Kidney (tissue), 14 donors: ENCODE measurements around the gene B3GNT7. TPM values are rescaled to one million over a fixed set of nuclear protein-coding genes. Genes with fewer than 3 reads are reported as not detected.

ENCODE experiments used
- DNase-seq, 5 donors: peaks; one replicate each; pipeline ENCODE4 v3.0.0-alpha.2; 2013 to 2020
- FAIRE-seq: peaks from 2 replicates; lab custom pipeline; 2012; peaks lifted over from hg19 to GRCh38; lab: Jason Lieb, UNC
- H3K27ac ChIP-seq, 2 donors: one replicate each; pipeline ENCODE4 v1.7.0; 2013; ENCODE audit warnings: low read depth in 2 of 2, low read length in 2 of 2, inconsistent platforms in 1 of 2
- H3K27me3 ChIP-seq: one replicate; pipeline ENCODE4 v1.7.1; 2013; ENCODE audit warnings: low read length, inconsistent platforms; ENCODE audit not compliant: control insufficient read depth, insufficient read depth
- H3K36me3 ChIP-seq, 3 donors: one replicate each; pipeline versions ENCODE4 v1.7.0 to v1.7.1; 2013; ENCODE audit warnings: low read length in 3 of 3, control low read depth in 1 of 3, inconsistent platforms in 1 of 3; ENCODE audit not compliant: insufficient read depth in 3 of 3, control insufficient read depth in 2 of 3
- H3K4me1 ChIP-seq, 3 donors: one replicate each; pipeline versions ENCODE4 v1.7.0 to v1.7.1; 2013; ENCODE audit warnings: low read length in 3 of 3, inconsistent platforms in 1 of 3, low read depth in 1 of 3; ENCODE audit not compliant: control insufficient read depth in 2 of 3, insufficient read depth in 2 of 3
- H3K4me3 ChIP-seq, 3 donors: one replicate each; pipeline versions ENCODE4 v1.7.0 to v1.8.1; 2013; ENCODE audit warnings: low read length in 3 of 3, control low read depth in 1 of 3, inconsistent platforms in 1 of 3
- H3K9ac ChIP-seq, 3 donors: one replicate each; pipeline versions ENCODE4 v1.7.0 to v1.7.1; 2013; ENCODE audit warnings: low read length in 3 of 3, control low read depth in 1 of 3, inconsistent platforms in 1 of 3
- H3K9me3 ChIP-seq, 3 donors: one replicate each; pipeline versions ENCODE4 v1.7.0 to v1.7.1; 2013; ENCODE audit warnings: low read length in 3 of 3, control low read depth in 1 of 3, inconsistent platforms in 1 of 3; ENCODE audit not compliant: control insufficient read depth in 2 of 3, insufficient read depth in 1 of 3
- CTCF ChIP-seq: IDR thresholded peaks from 3 replicates; pipeline ENCODE4 v1.5.1; 2012; ENCODE audit warnings: mild to moderate bottlenecking, moderate library complexity, borderline replicate concordance; ENCODE audit not compliant: insufficient read depth; ENCODE audit errors: extremely low read depth
- intact Hi-C: fragments of 100-400 bp; cut with DNase I; formaldehyde crosslinking; loops from one replicate; pipeline ENCODE4 v1.11.1; 2022
- polyA plus RNA-seq: library from polyadenylated mRNA; stranded (reverse); fragments of 350-450 nt; fragmentation: Illumina TruSeq; extraction: RNeasy Lipid Tissue Mini Kit (QIAGEN cat#74804); gene quantifications from one replicate; pipeline ENCODE4 v1.2.3, GENCODE V29; 2014; ENCODE audit warnings: low read depth, low replicate concordance; ENCODE audit not compliant: insufficient read depth
- total RNA-seq: library from RNA; stranded (reverse); fragmentation: NEBNext Ultra II Directional; extraction: Animal tissue kit (Norgen Biotek cat#: 25700); gene quantifications from one replicate; pipeline ENCODE4 v1.2.1, GENCODE V29; 2021
- donor health status: control.
- donor health status: control.
- donor health status: control.
- donor health status: control.
- donor health status: control.
- donor health status: DM: yes; HTN: yes; CAD: no.
- donor health status: Normal renal cell carcinoma (clear cell type).

Gene B3GNT7
- total and polyA plus RNA-seq, 2 donors from 2014 or later = 2.4 to 9.3 TPM

DNA sequence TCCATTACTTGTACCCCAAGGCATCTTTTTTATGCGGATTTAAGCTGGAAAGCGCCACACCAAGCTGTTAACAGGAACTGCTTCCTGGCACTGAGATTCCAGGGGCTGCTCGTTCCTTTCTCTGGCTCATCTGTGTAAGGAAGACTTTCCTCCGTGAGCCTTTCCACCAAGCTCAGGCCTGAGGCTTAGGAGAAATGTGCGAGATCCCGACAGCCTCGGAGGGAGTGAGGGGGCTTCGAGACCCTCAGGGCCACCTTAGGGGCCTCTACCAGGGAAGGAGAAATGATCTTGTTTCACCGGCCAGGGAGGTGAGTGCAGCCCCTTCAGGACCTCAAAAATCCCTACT lies 17.1 kb downstream of the B3GNT7 start:
- no peak for DNase-seq
- Histone ChIP-seq H3K4me3 (peak overlapping the region; percentile 12 to 61 (median 36)), H3K9me3 (no peaks in the 10 kb centered on the region), H3K9ac (peak overlapping the region in 1 of 3 donors; percentile 61), H3K4me1 (peaks cover 0 to 11% (median 0%) of the 10 kb centered on the region in 3 donors), H3K27me3 (no peaks in the 10 kb centered on the region), H3K27ac (peak overlapping the region in 1 of 2 donors; percentile 85), H3K36me3 (no peaks in the 10 kb centered on the region)
- no peak for TF ChIP-seq CTCF
- FAIRE-seq = no peak
- intact Hi-C loops = no loop called here

GRCh38 chr2:231413456-231413855 lies 17.9 kb downstream of the B3GNT7 start:
- H3K9ac ChIP-seq = no peak overlapping the region
- H3K4me3 ChIP-seq = no peak overlapping the region

GRCh38 chr2:231413921-231414476 lies 18.5 kb downstream of the B3GNT7 start:
- H3K36me3 ChIP-seq = no peaks in the 10 kb centered on the region
- H3K4me1 ChIP-seq = peaks cover 0 to 11% (median 0%) of the 10 kb centered on the region in 3 donors
- H3K27me3 ChIP-seq = no peaks in the 10 kb centered on the region
- no peak overlapping the region for H3K4me3 ChIP-seq
- DNase-seq (peak in 1 of 5 donors; percentile 1), FAIRE-seq (no peak)
- TF ChIP-seq CTCF = no peak
- intact Hi-C loops = no loop called here
- no peaks in the 10 kb centered on the region for H3K9me3 ChIP-seq
- H3K27ac ChIP-seq = no peak overlapping the region
- no peak overlapping the region for H3K9ac ChIP-seq

More at GRCh38 chr2:231413456-231413855, 17.9 kb downstream of the B3GNT7 start:
- H3K36me3 ChIP-seq = no peaks in the 10 kb centered on the region
- no peaks in the 10 kb centered on the region for H3K27me3 ChIP-seq
- intact Hi-C loops = no loop called here
- TF ChIP-seq CTCF = no peak
- DNase-seq (peak in 1 of 5 donors; percentile 45), FAIRE-seq (no peak)
- H3K4me1 ChIP-seq = peaks cover 0 to 11% (median 0%) of the 10 kb centered on the region in 3 donors
- H3K9me3 ChIP-seq = no peaks in the 10 kb centered on the region
- no peak overlapping the region for H3K27ac ChIP-seq

GRCh38 chr2:231415029-231415428 lies 19.5 kb downstream of the B3GNT7 start:
- H3K4me1 ChIP-seq = peaks cover 0 to 11% (median 0%) of the 10 kb centered on the region in 3 donors
- no peaks in the 10 kb centered on the region for H3K9me3 ChIP-seq
- intact Hi-C loops = no loop called here
- TF ChIP-seq CTCF = no peak
- no peaks in the 10 kb centered on the region for H3K36me3 ChIP-seq
- H3K27ac ChIP-seq = no peak overlapping the region
- DNase-seq (peak in 1 of 5 donors; percentile 23), FAIRE-seq (no peak)
- H3K9ac ChIP-seq = no peak overlapping the region
- H3K4me3 ChIP-seq = no peak overlapping the region
- H3K27me3 ChIP-seq = no peaks in the 10 kb centered on the region
